GM21367 (cell line): ENCODE measurements around the gene TMSB15C.

ENCODE experiments used
- ATAC-seq: cut with Tn5 transposase; IDR thresholded peaks from one replicate; pipeline ENCODE4 v1.9.1; 2021; ENCODE audit not compliant: unreplicated experiment

The TMSB15C gene

DNA sequence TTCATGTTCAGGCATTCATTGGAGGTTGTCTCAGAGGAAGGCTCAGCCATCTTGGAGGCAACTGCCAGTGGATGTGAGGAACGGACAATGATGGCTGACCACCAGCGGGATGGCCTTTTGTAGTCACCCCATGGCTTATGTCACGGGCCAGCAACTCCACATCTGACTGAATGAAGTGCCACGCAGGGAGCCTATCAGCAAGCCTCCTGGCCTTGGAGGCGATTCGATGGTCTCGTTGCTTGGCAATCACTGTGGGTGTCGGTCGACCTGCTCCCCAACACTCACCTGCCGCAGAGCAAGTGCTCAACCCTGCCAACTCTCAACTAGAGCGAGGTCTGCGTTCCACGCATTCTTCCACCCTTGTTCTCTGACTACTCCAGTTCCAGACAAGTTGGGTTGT is 28.9 kb downstream of the TMSB15C start:
- ATAC-seq = no peak

DNA sequence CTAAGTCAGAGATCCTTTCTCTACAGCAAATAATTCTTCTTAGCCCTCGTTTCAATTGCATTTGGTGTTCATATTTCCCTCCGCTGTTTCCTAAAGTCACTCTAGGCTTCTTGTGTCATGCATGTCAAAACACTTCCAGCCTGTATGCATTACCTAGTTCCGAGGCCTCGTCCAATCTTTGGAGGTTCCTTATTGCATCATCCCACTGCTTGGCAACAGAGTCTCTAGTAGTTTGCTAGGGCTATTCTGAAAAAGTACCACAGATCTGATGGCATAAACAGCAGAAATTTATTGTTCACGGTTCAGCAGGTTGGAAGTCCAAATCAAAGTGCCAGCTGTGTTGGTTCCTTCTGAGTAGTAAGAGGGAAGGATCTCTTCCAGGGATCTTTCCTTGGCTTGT is 30.4 kb downstream of the TMSB15C start:
- no peak for ATAC-seq

DNA sequence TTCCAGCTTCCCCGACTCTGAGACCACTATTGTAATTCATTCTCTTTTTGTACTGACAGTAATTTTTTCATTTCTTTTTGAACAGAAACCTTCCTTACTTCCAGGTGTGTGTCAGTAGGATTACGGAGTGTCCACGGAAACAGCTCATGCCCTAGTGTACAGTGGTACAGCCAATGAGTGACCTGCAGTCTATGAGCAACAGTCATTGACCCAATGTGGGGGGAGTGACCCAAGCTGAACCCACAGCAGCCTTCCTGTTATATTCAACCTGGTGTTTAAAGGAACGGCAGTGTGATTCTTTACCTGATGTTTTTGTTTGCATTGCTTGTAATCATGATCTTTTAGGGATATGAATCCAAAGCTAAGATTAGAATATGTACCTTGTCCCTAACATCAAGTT is 35.0 kb downstream of the TMSB15C start:
- ATAC-seq = no peak

DNA sequence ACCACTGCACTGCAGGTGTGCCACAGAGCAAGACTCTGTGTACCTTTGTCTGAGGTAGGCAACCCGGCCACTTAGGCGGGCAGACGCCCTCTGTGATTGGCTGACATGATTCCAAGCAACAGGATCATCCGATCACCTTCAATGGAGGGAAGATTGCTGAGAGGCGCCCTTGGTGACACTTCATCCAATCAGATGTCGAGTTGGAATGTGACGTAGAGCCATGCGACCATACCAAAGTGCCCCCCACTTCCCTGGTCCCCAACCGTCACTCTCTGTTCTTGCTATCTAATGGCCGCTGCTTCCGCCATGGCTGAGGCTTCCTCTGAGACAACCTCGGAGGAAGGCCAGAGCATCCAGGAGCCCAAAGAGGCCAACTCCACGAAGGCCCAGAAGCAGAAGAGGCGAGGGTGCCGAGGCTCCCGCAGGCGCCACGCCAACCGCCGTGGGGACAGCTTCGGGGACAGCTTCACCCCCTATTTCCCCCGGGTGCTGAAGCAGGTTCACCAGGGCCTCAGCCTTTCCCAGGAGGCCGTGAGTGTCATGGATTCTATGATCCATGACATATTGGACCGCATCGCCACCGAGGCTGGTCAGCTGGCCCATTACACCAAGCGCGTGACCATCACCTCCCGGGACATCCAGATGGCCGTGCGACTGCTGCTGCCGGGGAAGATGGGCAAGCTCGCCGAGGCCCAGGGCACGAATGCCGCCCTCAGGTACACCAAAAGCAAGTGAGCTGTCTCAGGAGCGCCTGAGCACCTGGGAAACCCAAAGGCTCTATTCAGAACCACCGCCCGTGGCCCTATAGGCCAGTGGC is 36.1 kb downstream of the TMSB15C start, which contains the start of gene H2BW2:
Gene H2BW2, plus strand, starts transcription at position 268 of the 817 bp plus-strand sequence. Its CDS starts 39 bp downstream, at position 307.
- ATAC-seq = no peak
